Measurements from ENCODE around the gene AIFM3.
"Not testable (repeated sequence)": the region's sequence is repeated elsewhere in the genome, so short reads cannot be mapped to it uniquely, and the experiment has no call there.

Gene AIFM3

DNA sequence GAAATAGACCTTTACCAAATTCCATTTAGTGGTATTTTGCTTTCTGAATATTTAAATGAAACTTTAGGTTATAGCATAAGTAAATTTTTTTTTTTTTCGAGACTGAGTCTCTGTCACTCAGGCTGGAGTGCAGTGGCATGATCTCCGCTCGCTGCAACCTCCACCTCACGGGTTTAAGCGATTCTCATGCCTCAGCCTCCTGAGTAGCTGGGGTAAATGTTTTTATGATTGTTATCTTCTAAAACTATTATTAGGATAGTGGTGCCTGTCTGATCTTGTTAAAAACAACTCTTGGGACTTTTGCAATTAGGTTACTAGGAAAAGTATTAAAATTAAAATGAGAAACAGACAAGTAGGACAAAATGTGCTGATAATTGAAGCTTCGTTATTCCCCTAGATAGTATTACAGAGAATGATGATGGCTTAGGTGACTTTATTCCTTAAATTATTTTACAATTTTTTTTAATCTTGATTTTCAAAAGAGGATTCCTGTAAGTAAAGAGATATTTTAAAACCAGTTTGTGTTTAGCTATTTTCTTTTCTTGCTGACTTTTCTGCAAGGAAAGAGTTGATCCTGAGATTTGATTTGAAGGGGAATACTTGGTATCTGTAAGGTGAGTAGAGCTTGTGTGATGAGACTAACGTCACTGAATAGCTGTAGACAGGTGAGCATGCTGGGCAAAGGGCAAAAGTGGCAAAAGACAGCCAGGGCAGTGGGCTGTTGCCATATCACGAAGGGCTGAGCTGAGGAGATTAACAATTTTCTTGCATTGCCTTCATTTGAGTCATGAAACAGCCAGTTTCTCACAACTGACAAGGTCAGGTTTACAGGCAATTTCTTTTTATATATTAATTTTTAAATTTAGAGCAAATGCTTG lies 29.0 kb upstream of the AIFM3 start:
- H3K4me1 ChIP-seq = peaks cover 2% of the 10 kb centered on the region
- H3K27ac ChIP-seq = no peak overlapping the region
- peaks cover 39% of the 10 kb centered on the region for H3K79me2 ChIP-seq
- no peaks in the 10 kb centered on the region for H3K27me3 ChIP-seq (ENCODE audit: control insufficient read depth, insufficient read depth, low read length)
- no peak overlapping the region for H3K4me3 ChIP-seq (ENCODE audit: low read depth, low read length)
- H3K4me2 ChIP-seq (ENCODE audit: low read length) = peak overlapping the region; percentile 6
- no peaks in the 10 kb centered on the region for H3K9me3 ChIP-seq (ENCODE audit: control insufficient read depth, low read length)
- no peaks in the 10 kb centered on the region for H3K36me3 ChIP-seq (ENCODE audit: control insufficient read depth, insufficient read depth, low read length)
- no peak overlapping the region for H2AFZ ChIP-seq
- TF ChIP-seq, protein P1, sequence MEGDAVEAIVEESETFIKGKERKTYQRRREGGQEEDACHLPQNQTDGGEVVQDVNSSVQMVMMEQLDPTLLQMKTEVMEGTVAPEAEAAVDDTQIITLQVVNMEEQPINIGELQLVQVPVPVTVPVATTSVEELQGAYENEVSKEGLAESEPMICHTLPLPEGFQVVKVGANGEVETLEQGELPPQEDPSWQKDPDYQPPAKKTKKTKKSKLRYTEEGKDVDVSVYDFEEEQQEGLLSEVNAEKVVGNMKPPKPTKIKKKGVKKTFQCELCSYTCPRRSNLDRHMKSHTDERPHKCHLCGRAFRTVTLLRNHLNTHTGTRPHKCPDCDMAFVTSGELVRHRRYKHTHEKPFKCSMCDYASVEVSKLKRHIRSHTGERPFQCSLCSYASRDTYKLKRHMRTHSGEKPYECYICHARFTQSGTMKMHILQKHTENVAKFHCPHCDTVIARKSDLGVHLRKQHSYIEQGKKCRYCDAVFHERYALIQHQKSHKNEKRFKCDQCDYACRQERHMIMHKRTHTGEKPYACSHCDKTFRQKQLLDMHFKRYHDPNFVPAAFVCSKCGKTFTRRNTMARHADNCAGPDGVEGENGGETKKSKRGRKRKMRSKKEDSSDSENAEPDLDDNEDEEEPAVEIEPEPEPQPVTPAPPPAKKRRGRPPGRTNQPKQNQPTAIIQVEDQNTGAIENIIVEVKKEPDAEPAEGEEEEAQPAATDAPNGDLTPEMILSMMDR (IDR thresholded peaks at IDR 0.05) = no peak
- H3K9ac ChIP-seq = no peak overlapping the region

DNA sequence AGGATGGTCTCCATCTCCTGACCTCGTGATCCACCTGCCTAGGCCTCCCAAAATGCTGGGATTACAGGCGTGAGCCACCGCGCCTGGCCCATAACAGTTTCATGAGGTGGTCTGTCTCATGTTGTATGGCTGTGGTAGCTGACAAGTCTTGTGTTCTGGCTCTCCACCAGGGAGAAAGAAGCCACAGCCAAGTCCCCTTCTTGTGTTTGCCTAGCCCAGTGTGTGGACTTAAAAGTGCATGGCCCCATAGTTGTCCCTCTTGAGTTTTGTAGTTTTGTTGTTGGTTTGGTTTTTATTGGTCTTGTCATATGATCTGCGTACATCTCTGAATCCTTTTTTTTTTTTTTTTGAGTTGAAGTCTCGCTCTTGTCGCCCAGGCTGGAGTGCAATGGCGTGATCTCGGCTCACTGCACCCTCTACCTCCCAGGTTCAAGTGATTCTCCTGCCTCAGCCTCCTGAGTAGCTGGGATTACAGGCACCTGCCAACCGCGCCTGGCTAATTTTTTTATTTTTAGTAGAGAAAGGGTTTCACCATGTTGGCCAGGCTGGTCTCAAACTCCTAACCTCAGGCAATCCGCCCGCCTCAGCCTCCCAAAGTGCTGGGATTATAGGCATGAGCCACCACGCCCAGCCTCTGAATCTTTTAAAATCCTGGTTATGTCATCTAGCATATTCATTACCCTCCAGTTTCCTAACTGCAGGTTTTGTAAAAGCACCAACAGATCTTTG lies 27.4 kb upstream of the AIFM3 start:
- H3K4me3 ChIP-seq (ENCODE audit: low read depth, low read length); H3K4me2 ChIP-seq (ENCODE audit: low read length); H3K4me1 ChIP-seq; H3K27me3 ChIP-seq (ENCODE audit: control insufficient read depth, insufficient read depth, low read length); H3K9me3 ChIP-seq (ENCODE audit: control insufficient read depth, low read length); H3K36me3 ChIP-seq (ENCODE audit: control insufficient read depth, insufficient read depth, low read length); H3K9ac ChIP-seq; H2AFZ ChIP-seq; H3K27ac ChIP-seq: not testable (repeated sequence)
- peaks cover 43% of the 10 kb centered on the region for H3K79me2 ChIP-seq

DNA sequence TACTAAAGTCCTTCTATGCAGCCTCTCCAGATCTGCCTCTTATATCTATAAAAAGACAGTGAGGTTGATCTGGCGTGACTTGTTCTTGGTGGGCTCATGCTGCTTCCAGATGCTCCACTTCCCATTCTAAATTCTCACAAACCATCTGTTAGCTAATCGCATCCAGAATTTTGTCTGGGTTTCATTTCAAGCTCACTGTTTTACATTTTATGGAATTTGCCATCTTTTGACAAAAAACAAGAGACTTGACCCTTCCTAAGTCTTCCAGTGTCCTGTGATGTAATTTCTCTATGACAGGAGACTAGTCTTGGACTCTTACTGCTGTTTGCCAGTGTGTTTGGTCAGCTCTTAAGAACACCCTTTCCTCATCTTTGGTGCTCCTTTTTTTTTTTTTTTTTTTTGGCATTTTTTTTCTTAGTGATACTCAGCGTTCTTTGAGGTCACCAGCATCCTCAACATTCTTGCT lies 26.8 kb upstream of the AIFM3 start:
- Histone ChIP-seq H3K36me3 (ENCODE audit: control insufficient read depth, insufficient read depth, low read length) (no peaks in the 10 kb centered on the region), H3K9ac (no peak overlapping the region), H3K27me3 (ENCODE audit: control insufficient read depth, insufficient read depth, low read length) (no peaks in the 10 kb centered on the region), H2AFZ (no peak overlapping the region), H3K4me1 (peaks cover 2% of the 10 kb centered on the region), H3K27ac (no peak overlapping the region), H3K4me3 (ENCODE audit: low read depth, low read length) (no peak overlapping the region), H3K4me2 (ENCODE audit: low read length) (no peak overlapping the region), H3K9me3 (ENCODE audit: control insufficient read depth, low read length) (no peaks in the 10 kb centered on the region), H3K79me2 (peaks cover 41% of the 10 kb centered on the region)
- TF ChIP-seq, protein P1 (IDR thresholded peaks at IDR 0.05) = no peak

DNA sequence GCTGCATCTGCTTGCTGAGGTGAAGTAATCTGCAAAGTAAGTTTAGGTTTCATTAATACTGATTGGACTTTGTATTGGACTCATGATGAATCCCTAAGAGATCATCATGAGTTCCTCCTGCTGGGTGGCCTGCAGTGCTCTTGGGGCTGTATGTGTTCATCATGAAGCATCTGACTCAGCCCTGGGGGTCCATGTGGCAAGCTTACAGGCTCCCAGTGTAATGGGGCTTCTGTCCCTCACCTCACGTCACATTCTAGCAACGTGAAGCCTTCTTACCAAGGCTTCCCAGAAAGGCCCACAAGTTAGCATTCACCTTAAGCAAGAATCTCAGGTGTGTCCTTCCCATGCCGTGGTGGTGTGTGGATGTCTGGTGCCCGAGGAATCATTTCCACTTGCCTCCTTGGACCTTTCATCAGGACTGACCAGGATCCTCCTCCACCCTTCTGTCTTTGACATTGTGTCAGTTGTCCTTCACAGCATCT lies 26.1 kb upstream of the AIFM3 start:
- TF ChIP-seq, protein P1 (IDR thresholded peaks at IDR 0.05) = no peak
- Histone ChIP-seq H3K4me1 (peaks cover 2% of the 10 kb centered on the region), H3K27ac (no peak overlapping the region)

DNA sequence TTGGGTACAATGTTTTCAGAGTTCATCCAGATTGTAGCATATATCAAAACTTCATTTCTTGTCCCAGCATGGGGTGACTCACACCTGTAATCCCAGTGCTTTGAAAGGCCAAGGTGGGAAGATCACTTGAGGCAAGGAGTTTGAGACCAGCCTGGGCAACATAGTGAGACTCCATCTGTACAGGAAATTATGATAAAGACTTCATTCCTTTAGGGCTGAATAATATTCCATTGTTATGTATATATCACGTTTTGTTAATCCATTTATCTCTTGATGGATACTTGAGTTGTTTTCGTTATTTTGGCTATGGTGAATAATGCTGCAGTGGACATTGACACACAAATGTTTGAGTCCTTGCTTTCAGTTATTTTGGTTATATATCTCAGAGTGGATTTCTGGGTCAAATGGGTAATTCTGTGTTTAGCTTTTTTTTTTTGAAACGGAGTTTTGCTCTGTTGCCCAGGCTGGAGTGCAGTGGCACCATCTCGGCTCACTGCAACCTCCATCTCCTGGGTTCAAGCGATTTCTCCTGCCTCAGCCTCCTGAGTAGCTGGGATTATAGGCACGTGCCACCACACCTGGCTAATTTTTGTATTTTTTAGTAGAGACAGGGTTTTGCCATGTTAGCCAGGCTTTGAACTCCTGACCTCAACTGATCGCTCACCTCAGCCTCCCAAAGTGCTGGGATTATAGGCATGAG lies 24.7 kb upstream of the AIFM3 start:
- not testable (repeated sequence) for H3K4me1 ChIP-seq; H3K27ac ChIP-seq; H3K4me2 ChIP-seq (ENCODE audit: low read length); H3K9me3 ChIP-seq (ENCODE audit: control insufficient read depth, low read length); H3K27me3 ChIP-seq (ENCODE audit: control insufficient read depth, insufficient read depth, low read length); H3K9ac ChIP-seq; H2AFZ ChIP-seq; H3K36me3 ChIP-seq (ENCODE audit: control insufficient read depth, insufficient read depth, low read length); H3K4me3 ChIP-seq (ENCODE audit: low read depth, low read length)
- H3K79me2 ChIP-seq = peaks cover 44% of the 10 kb centered on the region

More for the DNA sequence above, 26.1 kb upstream of the AIFM3 start:
- Histone ChIP-seq H2AFZ (no peak overlapping the region), H3K36me3 (ENCODE audit: control insufficient read depth, insufficient read depth, low read length) (no peaks in the 10 kb centered on the region), H3K79me2 (peaks cover 42% of the 10 kb centered on the region), H3K4me3 (ENCODE audit: low read depth, low read length) (no peak overlapping the region), H3K9ac (no peak overlapping the region), H3K9me3 (ENCODE audit: control insufficient read depth, low read length) (no peaks in the 10 kb centered on the region), H3K27me3 (ENCODE audit: control insufficient read depth, insufficient read depth, low read length) (no peaks in the 10 kb centered on the region), H3K4me2 (ENCODE audit: low read length) (no peak overlapping the region)
